Colonic mucosa (tissue), 4 donors: Measurements from ENCODE around the gene COQ10A. TPM values are rescaled to one million over a fixed set of nuclear protein-coding genes. Genes with fewer than 3 reads are reported as not detected.
A peak's percentile ranks its signal among the peaks of the same experiment; 100 is the strongest.

Experiments
- DNase-seq: peaks from one replicate; pipeline ENCODE4 v3.0.0-alpha.2; 2020
- H3K27ac ChIP-seq: fragments of 200-600 bp; one replicate; pipeline ENCODE4 v1.8.0; 2021
- H3K27me3 ChIP-seq: fragments of 200-600 bp; one replicate; pipeline ENCODE4 v1.8.0; 2021
- H3K36me3 ChIP-seq: fragments of 200-600 bp; one replicate; pipeline ENCODE4 v1.8.0; 2021
- H3K4me1 ChIP-seq: fragments of 200-600 bp; one replicate; pipeline ENCODE4 v1.8.0; 2021; ENCODE audit warnings: mild to moderate bottlenecking
- H3K4me3 ChIP-seq: fragments of 200-600 bp; one replicate; pipeline ENCODE4 v1.8.0; 2021
- H3K9ac ChIP-seq, 2 donors: one replicate each; pipeline ENCODE4 v1.7.0; 2013; ENCODE audit warnings: control low read depth in 2 of 2, low read depth in 2 of 2, low read length in 2 of 2
- H3K9me3 ChIP-seq: fragments of 200-600 bp; one replicate; pipeline ENCODE4 v1.8.0; 2021
- CTCF ChIP-seq: fragments of 200-600 bp; IDR thresholded peaks from one replicate; pipeline ENCODE4 v1.8.0; 2022; ENCODE audit warnings: antibody characterized with exemption, mild to moderate bottlenecking
- intact Hi-C: fragments of 100-400 bp; cut with DNase I; formaldehyde crosslinking; loops from one replicate; pipeline ENCODE4 v1.14.1; 2022
- total RNA-seq, 2 donors: library from RNA; stranded (reverse); fragmentation: NEBNext Ultra II Directional in 1 of 2; extraction: Animal tissue kit (Norgen Biotek cat#: 25700) in 1 of 2; gene quantifications; one replicate each; pipeline ENCODE4 v1.2.1, GENCODE V29; 2021
- donor health status: healthy.
- donor health status: DM: no; HTN: no; CAD: no.
- donor health status: DM: no; HTN: no; CAD: no.

The COQ10A gene
- total RNA-seq, 2 donors from 2014 or later = 4.2 to 4.5 TPM

- Histone ChIP-seq H3K9ac (peak overlapping the region; percentile 91 to 100), H3K36me3 (peaks cover 8% of the 10 kb centered on the region), H3K27me3 (no peaks in the 10 kb centered on the region), H3K4me1 (peaks cover 14% of the 10 kb centered on the region), H3K4me3 (peak overlapping the region; percentile 88), H3K9me3 (no peaks in the 10 kb centered on the region), H3K27ac (peak overlapping the region; percentile 88)
- intact Hi-C loops = no loop called here
- no peak for TF ChIP-seq CTCF
- DNase-seq = peak; percentile 31
Observed at GRCh38 chr12:56315249-56315621, 48.5 kb downstream of the COQ10A start.

- DNase-seq = peak; percentile 95
- Histone ChIP-seq H3K9ac (peak within 1 kb of the TSS; percentile 91 to 100), H3K9me3 (no peaks in the 10 kb centered on the region), H3K4me3 (peak within 1 kb of the TSS; percentile 88), H3K4me1 (peaks cover 14% of the 10 kb centered on the region), H3K36me3 (peaks cover 8% of the 10 kb centered on the region), H3K27me3 (no peaks in the 10 kb centered on the region), H3K27ac (peak within 1 kb of the TSS; percentile 88)
- no peak for TF ChIP-seq CTCF
- intact Hi-C loops = no loop called here
Observed at GRCh38 chr12:56315622-56316473, 49.1 kb downstream of the COQ10A start, which contains the start of gene CNPY2. Gene CNPY2, minus strand, starts transcription at chr12:56315988. Its CDS starts 771 bp downstream, at chr12:56315217.

- no peaks in the 10 kb centered on the region for H3K27me3 ChIP-seq
- no peaks in the 10 kb centered on the region for H3K36me3 ChIP-seq
- no peak overlapping the region for H3K27ac ChIP-seq
- DNase-seq = no peak
- H3K9me3 ChIP-seq = no peaks in the 10 kb centered on the region
- peaks cover 14% of the 10 kb centered on the region for H3K4me1 ChIP-seq
- H3K4me3 ChIP-seq = no peak overlapping the region
- no peak for TF ChIP-seq CTCF
- H3K9ac ChIP-seq = no peak overlapping the region
- intact Hi-C loops = no loop called here
Observed at GRCh38 chr12:56317675-56318074, 50.9 kb downstream of the COQ10A start.

Other genes with a start within 250 kb of the COQ10A start
- 1 to 10 TPM; 4.7 to 5.6 TPM for gene IKZF4, start 245.9 kb upstream of the COQ10A start, total RNA-seq
- gene RPS26, start 225.0 kb upstream of the COQ10A start, total RNA-seq = 10 to 100 TPM; 53.1 to 80.5 TPM
- 100 to 1,000 TPM; 158 to 206 TPM for gene ERBB3, start 186.8 kb upstream of the COQ10A start, total RNA-seq
- gene PA2G4, start 162.4 kb upstream of the COQ10A start, total RNA-seq = 100 to 1,000 TPM in 1 of 2 donors, 10 to 100 TPM in 1; 69.6 to 155 TPM
- gene RPL41, start 150.3 kb upstream of the COQ10A start, total RNA-seq = 1,000 to 10,000 TPM; 3,248 to 3,669 TPM
- gene ZC3H10, start 148.7 kb upstream of the COQ10A start, total RNA-seq = 1 to 10 TPM; 3.5 to 6.1 TPM
- gene ESYT1, start 138.7 kb upstream of the COQ10A start, total RNA-seq = 10 to 100 TPM; 63.9 to 72.8 TPM
- 10 to 100 TPM; 18.6 to 19.1 TPM for gene MYL6B, start 114.4 kb upstream of the COQ10A start, total RNA-seq
- 1,000 to 10,000 TPM; 1,641 to 1,922 TPM for gene MYL6, start 108.6 kb upstream of the COQ10A start, total RNA-seq
- gene SMARCC2, start 77.5 kb upstream of the COQ10A start, total RNA-seq = 10 to 100 TPM; 80.1 to 84.2 TPM
- 10 to 100 TPM; 29.0 to 36.0 TPM for gene RNF41, start 45.0 kb upstream of the COQ10A start, total RNA-seq
- gene NABP2, start 42.6 kb upstream of the COQ10A start, total RNA-seq = 10 to 100 TPM; 30.3 to 68.4 TPM
- gene SLC39A5, start 36.9 kb upstream of the COQ10A start, total RNA-seq = 100 to 1,000 TPM; 158 to 163 TPM
- gene ANKRD52, start 8.6 kb upstream of the COQ10A start, total RNA-seq = 10 to 100 TPM; 39.3 to 57.7 TPM
- 100 to 1,000 TPM; 367 to 437 TPM for gene CS, start 33.4 kb downstream of the COQ10A start, total RNA-seq
- gene CNPY2, start 49.0 kb downstream of the COQ10A start, total RNA-seq = 100 to 1,000 TPM in 1 of 2 donors, 10 to 100 TPM in 1; 76.8 to 144 TPM
- 10 to 100 TPM; 48.1 to 68.0 TPM for gene PAN2, start 67.1 kb downstream of the COQ10A start, total RNA-seq
- under 1 TPM in 1 of 2 donors, not detected in 1; 0.27 TPM for gene IL23A, start 71.9 kb downstream of the COQ10A start, total RNA-seq
- gene STAT2, start 93.2 kb downstream of the COQ10A start, total RNA-seq = 10 to 100 TPM; 62.6 to 63.2 TPM
- gene APOF, start 95.9 kb downstream of the COQ10A start, total RNA-seq = under 1 TPM in 1 of 2 donors, not detected in 1; 0.15 TPM
- gene TIMELESS, start 182.5 kb downstream of the COQ10A start, total RNA-seq = 10 to 100 TPM in 1 of 2 donors, 1 to 10 TPM in 1; 9.1 to 36.4 TPM
- not detected for gene MIP, start 187.7 kb downstream of the COQ10A start, total RNA-seq
- gene SPRYD4, start 201.6 kb downstream of the COQ10A start, total RNA-seq = 1 to 10 TPM; 4.0 to 4.2 TPM
- gene GLS2, start 221.2 kb downstream of the COQ10A start, total RNA-seq = 1 to 10 TPM; 1.7 to 3.0 TPM